ENCODE data around the gene EFNA1.

EFNA1 gene

GRCh38 chr1:155176544-155177071, 48.9 kb downstream of the EFNA1 start:
- DNase-seq: peak; percentile 59

- no peak for DNase-seq
Measured at GRCh38 chr1:155177192-155177917, 49.7 kb downstream of the EFNA1 start.

DNA sequence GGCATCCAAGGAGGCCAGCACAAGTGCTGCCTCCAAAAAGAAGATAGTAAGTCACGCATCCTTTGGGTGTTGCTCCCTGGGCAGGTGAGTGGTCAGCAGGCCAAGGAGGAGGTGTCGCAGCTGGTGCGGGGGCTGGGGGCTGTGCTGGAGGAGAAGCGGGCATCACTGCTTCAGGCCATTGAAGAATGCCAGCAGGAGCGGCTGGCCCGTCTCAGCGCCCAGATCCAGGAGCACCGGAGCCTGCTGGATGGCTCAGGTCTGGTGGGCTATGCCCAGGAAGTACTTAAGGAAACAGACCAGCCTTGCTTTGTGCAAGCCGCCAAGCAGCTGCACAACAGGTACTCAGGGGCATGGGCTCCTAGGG, 50.2 kb downstream of the EFNA1 start:
- DNase-seq: no peak

DNA sequence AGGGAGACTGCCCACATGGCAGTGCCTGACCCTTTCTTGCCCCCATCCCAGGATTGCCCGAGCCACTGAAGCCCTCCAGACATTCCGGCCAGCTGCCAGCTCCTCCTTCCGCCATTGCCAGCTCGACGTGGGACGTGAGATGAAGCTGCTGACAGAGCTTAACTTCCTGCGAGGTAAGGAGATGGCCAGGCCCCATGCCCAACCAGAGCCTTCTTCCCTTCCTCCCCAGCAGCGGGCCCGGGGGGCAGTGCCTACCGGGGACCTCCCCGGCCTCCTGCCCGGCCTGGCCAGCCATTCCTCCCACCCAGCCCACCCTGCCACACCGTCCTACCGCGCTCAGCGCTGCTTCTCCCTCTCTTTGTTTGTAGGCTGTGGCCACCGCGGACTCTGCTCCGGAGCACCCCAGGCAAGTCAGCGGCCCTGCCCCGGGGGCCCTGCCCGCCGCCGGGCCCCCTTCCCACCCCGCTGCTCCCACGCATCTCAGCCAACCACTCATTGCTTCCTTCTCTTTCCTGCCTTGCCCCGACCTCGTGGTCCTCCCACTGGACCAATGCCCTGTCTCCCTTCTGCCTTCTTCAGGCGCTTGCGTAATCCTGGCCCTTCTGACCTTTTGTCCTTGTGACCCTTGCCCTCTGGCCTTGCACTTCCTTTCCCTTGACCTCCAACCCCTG, 50.9 kb downstream of the EFNA1 start:
- DNase-seq: no peak

DNA sequence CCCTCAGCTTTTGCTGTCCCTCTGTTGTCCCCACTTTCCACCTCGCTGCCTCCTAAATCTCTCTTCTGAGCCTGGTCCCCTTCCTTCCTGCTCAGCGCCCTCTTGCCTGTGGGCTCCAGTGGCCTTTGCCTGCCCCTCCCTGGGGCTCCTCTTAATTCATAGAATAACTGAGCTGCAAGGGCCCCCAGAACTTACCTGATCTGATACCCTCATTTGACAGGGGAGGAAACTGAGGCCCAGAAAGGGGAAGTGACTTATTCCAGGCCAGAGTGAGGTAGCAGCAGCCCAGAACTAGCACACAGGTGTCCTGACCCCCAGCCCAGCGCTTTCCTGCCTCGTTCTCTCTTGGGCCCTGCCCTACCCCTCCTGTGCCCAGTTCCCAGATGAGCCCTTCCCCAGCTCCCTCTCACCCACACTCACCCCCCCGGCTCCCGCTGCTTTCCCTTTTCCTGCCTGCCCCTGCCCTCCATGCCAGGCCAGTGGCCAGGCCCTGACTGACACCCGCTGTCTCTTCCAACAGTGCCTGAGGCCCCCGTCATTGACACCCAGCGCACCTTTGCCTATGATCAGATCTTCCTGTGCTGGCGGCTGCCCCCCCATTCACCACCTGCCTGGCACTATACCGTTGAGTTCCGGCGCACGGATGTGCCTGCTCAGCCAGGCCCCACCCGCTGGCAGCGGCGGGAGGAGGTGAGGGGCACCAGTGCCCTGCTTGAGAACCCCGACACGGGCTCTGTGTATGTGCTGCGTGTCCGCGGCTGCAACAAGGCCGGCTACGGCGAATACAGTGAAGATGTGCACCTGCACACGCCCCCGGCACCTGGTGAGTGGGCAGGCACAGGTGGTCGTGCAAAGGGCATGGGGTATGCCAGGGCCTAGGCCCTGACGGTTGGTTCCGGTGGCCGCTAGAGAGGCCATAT, 51.7 kb downstream of the EFNA1 start:
- DNase-seq: no peak

GRCh38 chr1:155181371-155182051, 53.8 kb downstream of the EFNA1 start:
- no peak for DNase-seq

DNA sequence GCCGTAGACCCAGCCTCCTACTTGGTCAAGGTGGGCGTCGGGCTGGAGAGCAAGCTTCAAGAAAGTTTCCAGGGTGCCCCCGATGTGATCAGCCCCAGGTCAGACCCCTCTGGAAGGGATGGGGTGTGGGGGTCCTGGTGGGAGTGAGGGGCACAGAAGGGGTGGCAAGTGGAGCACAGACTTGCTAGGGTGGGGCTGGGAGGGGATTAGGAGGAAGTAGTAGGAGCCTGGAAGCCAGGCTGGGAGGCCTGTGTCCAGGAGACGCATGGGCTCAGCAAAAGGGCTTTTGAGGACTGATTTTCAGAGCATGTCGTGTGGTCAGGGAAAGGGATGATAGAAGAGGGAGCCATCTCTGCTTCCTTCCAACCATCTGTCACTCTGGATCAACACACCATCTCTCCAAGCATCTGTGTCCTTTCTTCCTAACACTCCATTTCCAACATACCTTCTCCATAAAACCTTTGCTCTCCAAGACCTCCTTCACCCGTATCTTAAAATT, 54.4 kb downstream of the EFNA1 start:
- DNase-seq: no peak

- DNase-seq: no peak
Measured at GRCh38 chr1:155183775-155184221, 56.1 kb downstream of the EFNA1 start.

- no peak for DNase-seq
Measured at GRCh38 chr1:155184351-155184811, 56.7 kb downstream of the EFNA1 start.

Data from NCI-H2081 treated with DMSO at 0.1 percent for 48 hours (cell line).